T-helper 22 cell (primary cell): ENCODE results near the gene SBSN.
A peak's percentile ranks its signal among the peaks of the same experiment; 100 is the strongest.

ENCODE experiments used
- DNase-seq: peaks from one replicate; pipeline ENCODE4 v3.0.0-alpha.2; 2020; ENCODE audit warnings: low read depth

SBSN gene

DNA sequence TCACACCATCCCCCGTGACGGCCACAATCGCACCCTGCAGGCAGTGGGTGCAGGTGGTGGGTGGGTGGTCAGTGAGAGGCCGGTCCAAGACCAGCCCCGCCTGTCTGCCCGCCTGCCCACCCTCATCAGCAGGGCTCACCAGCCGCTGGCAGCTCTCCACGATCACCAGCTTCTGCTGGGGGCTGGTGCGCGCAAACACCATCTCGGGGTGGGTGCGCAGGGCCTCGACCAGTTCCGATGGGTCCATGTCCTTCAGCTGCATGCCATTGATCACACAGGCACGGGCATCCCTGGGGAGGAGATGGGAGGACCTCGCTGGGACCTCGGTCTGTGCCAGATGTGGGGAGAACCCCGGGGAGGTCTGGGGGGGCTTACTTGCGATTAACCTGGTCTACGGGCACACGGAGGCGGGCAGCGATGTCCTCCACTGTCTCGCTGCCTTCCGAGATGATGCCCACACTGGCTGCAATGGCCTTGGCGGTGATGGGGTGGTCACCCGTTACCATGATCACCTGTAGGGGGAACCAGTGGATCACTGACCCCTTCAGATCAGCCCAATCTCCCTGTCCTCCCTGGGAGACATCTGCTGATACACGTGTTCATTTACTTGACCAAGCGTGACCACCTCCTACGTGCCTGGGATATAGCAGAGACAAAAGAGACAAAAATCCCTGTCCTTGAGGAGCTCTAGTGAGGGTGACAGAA, 27.3 kb upstream of the SBSN start:
- no peak for DNase-seq

DNA sequence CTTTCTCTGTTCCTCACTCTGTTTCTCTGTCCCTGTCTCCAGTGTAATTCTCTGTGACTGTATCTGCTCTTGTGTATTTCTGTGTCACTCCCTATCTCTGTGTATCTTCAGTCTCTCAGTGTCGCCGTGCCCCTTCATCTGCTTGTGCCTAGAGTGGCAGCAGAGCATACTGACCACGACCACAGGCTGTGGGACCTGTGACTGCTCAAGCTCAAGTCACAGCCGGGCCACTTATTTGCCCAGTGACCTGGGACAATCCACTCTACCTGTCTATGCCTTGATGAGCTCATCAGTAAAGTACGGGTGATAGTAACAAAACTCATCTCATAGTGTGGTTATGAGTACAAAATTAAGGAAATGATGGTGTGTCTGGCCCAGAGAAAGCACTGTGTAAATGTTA, 26.0 kb upstream of the SBSN start:
- DNase-seq = no peak

DNA sequence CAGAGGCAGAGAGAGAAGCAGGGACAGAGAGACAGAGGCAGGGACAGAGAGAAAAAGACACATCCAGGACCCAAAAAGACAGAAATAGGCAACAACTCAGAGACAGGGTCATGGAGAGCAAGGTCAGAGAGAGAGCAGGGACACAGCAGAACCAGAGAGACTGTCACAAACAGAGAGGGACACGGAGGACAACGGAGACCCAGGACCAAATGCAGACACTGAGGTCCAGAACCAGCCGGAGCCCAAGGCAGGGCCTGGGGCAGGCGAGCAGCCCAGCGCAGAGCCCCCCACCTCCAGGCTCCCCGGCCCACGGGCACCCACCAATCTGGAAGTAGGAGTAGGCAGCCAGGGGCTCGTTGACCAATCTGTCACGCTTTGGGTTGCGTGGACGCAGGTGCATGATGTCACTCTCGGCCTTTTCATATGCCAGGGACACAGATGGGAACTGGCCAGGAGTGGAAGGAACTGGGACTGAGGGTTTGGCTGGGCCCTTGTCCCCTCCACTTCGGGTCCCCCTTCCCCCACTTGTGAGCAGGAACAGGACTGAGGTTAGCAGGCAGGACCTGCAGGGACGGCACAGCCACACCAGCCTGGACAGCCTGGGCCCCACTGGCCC, 25.4 kb upstream of the SBSN start:
- no peak for DNase-seq

DNA sequence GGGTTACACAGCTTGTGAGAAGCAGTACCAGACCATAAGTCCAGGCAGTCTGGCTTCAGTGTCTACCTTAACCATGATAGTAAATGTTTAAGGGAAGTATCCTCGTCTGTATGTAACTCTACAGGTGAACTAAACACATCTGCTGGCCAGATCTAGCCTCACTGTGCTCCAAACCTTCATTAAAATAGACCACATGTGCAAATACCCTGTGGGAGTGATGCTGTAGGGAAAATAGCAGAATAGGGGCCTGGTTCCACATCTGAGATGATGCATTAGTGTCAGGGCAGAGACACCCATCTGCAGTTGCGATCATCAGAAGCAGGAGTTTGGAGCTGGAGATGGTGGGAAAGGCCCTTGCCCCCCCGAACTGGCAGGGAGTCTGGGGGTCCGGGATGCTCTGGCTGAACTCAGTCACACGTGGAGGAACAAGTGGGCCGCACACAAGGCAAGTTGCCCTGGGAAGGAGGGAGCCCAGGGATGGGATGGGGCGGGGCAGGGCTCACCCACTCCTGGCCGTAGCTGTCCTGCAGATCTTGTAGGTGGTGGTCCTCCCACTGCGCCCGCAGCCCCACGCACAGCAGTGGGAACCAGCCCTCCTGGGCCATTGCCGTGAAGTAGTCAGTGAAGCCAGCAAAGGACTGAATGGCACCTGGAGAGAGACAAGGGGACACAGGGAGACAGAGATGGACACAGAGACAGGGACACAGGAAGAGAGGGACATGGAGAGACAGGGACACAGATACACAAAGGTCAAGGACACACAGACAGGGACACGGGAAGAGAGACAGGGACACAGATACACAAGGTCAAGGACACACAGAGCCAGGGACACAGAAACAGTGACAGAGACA, 24.6 kb upstream of the SBSN start:
- DNase-seq = no peak

DNA sequence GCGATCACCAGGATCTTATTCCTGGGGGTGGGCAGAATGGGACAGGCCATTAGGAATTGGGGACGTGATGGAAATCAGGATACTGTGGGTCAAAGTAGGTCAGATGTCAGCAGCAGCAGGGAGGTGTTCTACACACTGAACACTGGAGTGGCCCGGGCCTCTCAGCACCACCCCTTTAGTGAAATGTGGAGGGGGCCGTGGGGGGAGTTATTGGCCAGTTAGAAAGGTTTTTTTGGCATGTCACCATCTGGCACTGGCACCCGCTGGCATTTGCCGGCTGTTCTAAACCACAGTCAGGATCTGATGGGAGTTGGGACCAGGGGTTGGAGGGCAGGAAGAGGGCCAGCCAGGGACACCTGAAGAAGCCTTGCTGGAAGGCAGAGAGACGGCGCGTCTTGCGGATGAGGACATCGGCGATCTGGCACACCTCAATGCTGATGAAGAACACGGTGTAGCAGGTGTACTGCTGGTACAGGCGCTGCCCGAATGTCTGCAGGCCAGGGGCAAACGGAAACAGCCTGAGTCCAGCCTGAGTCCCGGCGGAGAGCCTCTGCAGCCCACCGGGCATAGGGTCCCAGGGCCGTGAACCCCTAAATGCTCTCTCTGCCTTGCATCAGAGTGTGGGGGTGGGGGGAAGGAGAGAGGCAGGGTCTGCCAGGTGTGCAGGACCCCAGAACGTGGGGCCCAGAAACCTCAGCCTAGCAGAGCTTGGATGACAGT, 23.1 kb upstream of the SBSN start:
- DNase-seq = no peak

DNA sequence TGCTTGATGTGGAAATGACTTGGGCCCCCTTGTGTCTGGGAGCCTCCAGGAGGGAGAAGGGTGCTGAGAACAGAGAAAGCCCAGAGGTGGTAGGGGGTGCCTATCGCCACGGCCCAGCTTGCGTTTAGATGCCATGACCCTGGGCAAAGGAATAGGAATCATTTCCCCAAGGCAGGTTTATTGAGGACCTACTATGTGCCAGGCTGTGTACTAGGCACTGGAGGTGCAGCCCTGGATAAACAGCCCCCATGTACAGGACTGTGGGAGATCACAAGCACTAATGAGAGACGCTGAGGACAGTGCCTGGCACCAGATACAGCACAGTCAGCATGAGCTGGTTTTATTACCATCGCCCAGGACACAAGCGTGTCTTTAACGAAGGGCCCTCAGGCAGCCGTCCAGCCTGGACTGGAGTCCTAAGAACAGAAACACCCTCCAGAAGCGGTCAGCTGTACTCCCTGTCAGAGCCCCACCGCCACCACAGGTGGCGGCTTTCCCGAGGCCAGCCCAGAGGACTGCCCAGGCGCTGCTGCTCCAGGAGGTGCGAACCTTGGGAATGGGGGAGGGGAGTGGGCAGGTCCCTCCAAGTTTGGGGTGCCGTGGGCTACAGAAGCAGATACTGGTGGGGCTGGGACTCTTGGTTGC, 21.9 kb upstream of the SBSN start:
- DNase-seq = no peak

DNA sequence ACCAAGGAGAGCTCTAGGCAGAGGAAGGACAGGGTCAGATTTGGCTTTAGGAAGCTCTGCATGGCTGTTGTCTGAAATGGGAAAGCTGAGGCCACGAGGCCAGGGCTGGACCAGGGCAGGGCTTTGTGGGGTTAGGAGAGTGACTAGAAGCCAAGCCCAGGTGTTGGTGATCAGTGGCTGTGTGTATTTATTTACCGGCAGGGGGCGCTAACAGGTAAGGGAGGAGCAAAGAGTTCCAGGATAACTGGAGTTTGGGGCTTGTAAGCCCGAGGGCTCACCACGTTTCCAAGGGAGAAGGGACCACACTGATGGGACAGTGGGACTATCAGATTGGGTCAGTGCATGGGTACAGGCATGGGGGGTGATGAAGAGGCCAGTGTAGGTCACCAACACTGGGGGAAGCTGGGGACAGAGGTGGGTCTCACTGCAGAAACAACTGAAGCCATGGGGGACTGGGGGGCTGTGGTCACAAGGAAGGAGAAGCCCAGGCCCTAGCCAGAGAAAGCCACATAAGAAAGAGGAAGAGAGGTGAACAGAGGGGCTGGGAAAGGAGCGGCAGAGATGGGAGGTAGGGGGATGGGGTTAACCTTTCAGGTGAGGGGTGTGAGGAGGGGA, 21.2 kb upstream of the SBSN start:
- DNase-seq = peak; percentile 24

DNA sequence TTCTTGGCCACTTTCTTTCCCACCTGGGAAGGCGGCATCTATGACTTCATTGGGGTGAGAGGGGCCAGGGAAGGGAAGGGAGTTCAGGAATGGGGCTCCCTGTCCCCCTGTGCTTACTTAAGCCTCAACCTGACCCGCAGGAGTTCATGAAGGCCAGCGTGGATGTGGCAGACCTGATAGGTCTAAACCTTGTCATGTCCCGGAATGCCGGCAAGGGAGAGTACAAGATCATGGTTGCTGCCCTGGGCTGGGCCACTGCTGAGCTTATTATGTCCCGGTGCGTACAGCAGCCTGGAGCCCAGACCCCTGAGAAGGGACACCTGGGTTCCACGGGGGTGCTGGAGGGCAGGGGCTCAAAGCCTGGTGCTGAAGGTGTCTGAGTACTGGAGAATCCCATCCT, 18.4 kb upstream of the SBSN start:
- no peak for DNase-seq

DNA sequence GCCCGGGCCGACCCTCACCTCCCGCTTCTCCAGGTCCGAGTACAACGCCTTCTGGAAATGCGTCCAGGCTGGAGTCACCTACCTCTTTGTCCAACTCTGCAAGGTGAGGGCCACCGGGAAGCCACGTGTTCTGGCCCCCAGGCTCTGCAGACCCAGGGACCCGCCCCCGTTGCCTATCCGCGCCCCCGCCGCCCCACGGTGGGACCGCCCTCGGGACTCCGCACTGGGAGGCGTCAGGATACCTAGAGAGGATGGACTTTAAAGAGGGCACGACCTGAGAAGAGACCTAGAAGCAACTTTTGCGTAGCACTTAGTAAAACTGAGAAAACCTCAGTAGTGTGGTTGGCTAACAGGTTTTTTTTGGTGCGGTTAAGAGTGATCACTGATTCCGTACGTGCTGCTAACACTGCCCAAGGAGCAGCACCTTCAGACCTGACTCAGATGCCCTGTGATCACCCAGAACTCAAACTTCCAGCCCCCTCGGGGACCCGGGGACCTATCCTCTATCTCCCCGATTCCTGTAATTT, 17.8 kb upstream of the SBSN start:
- peak; percentile 26 for DNase-seq

DNA sequence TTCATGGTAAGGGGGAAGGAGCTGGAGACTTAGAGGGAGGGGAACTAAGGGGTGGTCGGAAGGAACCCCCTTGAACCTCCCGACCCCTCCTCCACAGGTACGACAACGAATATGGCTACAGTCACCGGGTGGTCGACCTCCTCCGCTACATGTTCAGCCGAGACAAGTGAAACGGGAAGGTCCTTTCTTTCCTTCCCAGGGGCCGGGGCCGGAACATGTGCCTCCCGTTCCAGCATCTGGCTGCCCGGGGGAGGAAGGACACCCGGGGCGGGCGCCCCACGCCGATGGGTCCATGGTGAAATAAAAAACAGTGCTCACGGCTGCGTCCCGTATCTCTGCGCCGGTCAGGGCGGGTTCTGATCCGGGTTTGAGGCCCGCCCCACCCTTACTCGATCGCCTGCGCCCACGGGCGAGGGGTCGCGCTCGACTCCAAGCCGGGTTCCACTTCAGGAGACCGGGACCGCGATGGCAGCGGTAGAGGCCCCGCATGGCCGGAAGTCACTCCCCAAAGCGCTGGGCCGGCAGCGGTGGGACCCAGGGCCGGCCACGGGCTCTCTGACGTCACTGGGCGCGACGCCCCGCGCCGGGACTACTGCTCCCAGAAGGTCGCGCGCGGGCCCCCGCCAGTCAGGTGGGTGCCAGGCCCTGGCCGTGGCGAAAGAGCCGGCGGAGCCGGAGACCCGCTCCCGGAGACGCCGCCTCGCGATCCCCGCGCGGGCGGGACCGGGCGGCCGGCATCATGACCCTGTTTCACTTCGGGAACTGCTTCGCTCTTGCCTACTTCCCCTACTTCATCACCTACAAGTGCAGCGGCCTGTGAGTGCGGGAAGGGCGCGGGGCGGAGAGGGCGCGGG, 17.1 kb upstream of the SBSN start, which contains the start of gene TMEM147:
Gene TMEM147, plus strand, starts transcription at position 626 of the 854 bp plus-strand sequence. Its CDS starts 114 bp downstream, at position 740.
- DNase-seq = peak; percentile 55

DNA sequence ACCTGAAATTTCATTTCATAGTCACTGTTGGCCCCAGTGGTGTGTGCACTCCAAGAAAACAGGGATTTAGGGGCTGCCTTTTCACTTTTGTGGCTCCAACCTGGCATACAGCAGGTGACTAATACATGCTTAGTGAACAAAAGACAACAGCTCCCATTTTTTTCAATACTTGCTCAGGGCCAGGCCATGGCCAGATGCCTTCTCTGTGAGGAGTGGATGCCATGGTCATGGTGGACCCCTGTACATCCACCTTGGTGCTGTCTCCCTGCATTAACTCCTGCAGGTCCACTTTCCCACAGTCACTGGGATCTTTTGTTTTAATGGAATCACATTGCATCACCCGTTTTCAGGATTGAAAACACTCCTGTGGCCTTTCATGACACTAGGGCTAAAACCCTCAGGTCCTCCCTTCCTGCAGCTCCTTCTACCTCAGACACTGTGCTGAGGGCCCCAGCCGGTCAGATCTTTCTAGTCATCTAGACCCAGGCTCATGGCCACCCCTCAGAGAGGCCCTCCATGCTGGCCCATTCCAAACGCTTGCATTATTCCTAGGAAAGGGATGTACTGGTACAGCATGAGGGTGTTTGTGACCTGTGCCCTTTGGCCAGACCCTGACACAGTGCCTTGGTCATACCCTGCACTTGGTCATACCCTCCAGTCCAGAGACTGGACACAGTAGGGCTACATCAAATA, 16.1 kb upstream of the SBSN start:
- DNase-seq = no peak

DNA sequence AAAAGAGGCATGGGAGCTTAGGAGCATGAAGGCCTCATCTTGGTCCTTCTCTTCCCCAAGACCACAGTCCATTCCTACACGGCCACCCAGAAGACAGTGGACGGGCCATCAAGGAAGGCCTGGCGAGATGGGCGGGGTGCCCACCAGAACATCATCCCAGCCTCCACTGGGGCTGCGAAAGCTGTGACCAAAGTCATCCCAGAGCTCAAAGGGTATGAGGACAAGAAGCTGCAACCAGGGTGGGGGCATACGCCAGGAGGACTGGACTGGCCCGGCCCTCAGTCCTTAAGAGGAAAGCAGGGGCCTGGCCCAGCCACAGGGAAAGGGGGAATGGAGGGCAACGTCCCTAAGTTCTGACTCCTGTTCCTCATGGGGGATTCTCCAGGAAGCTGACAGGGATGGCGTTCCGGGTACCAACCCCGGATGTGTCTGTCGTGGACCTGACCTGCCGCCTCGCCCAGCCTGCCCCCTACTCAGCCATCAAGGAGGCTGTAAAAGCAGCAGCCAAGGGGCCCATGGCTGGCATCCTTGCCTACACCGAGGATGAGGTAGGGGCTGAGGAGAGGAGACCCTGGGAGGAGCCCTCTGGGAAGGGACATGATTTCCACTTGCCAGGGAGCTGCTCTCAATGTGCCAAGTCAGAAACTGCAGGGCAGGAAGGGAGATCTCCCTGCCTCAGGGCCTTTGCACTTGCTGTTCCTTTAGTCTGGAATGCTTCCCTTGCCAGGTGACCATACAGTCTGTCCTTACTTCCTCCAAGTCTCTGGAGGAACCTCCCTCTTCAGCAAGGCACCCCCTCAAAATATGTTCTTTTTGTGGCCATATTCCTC, 15.4 kb upstream of the SBSN start:
- no peak for DNase-seq

DNA sequence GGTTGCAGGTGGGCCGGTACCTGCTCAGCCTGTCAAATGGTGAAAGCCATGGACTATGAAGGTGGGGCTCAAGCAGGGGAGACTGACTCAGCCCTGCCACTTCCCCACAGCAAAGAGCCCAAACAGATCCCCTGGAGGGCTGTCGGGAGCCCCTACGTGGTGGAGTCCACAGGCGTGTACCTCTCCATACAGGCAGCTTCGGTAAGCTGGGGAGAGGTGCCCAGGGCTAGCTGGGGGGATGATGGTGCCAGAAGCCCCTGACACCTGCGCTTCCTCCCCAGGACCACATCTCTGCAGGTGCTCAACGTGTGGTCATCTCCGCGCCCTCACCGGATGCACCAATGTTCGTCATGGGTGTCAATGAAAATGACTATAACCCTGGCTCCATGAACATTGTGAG, 14.1 kb upstream of the SBSN start:
- no peak for DNase-seq

DNA sequence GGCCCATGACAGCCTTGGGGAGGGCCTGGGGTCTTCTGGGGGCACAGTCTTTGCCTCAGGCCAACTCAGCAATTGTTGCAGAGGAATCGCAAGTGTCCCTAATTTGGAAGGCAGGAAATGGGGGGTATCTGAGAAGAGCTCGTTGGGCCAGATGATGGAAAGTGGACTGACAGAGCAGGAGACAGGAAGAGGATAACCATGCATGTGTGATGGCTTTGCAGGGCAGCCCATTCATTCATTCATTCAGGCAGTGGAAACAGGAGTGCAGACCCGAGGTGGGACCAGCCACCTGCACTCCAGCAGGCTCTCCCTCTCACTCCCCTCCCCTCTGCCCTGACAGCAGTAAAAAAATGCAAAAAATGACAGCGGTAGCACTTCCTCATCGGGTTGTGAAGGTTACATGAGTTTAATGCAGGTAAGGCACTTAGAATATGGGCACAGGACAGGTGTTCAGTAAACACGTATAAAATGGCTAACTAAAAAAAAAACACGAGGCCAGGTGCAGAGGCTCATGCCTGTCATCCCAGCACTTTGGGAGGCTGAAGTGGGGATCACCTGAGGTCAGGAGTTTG, 12.3 kb upstream of the SBSN start:
- no peak for DNase-seq

DNA sequence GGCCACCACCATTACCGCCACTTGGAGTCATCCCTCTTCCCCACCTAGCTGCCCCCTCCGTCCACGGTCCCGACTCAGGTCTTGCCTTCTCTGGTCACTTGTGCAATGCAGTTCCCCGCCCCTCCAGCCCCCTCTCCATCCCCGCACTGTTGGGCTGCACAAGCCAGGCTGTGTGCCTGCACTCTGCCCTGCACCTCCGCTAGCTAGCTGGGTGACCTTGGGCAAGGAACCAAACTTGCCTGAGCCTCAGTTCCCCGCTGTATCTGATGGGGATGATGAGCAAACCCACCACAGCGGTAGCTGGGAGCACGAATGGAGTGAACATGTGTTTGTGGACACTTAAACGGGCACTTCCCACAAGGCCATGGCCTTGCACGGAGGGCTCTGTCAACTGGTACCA, 11.7 kb upstream of the SBSN start:
- no peak for DNase-seq

DNA sequence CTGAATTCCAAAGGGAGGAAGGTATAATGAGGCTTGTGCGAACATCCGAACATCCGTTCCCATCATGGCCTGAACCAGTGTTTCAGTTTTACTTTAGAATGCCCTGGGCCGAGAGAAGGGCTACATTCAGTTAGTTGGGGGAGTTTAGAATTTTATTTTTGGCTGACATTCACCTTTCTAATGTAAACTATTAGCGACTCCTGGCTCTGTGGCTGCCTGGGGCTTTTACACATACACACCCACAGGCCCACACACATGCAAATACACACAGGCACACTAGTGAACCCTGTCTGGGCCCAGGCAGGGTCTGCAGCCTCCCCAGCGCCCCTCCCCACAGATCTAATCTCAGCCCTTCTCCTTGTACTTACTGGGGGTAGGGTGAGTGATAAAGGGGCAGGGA, 11.2 kb upstream of the SBSN start:
- no peak for DNase-seq

DNA sequence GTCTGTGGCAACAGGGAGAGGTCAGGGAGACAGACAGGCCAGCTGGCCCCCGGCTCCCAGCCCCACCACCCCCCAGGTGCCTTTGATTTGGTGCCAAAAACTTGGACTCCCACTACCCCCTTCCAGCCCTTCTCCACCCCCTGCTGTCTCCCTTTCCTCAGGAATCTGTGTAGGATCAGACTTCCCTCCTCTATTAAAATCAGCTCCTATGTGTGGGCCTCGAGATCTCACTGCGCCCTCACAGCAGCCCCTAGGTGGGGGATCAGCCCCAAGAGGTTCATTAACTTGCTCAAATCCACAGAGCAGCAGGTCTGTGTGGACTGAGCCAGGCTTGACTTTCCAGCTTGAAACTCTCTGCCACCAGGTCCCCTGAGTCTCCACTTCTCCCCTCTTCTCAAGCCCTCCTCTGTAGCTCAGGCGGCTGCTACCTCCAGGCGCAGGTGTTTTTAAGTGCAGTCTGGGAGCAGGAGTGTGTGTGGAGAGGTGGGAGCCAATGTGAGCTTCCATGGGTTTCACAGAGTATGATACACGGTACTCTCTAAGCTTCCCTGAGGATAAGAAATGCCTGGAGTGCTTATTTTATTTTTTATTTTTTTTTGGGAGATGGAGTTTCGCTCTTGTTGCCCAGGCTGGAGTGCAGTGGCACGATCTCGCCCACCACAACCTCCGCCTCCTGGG, 6.8 kb upstream of the SBSN start:
- no peak for DNase-seq
